Measurements from ENCODE around the gene AUTS2. TPM values are rescaled to one million over a fixed set of nuclear protein-coding genes. Genes with fewer than 3 reads are reported as not detected.

The AUTS2 gene
- total and polyA plus RNA-seq, 10 of the 15 experiments (the other 5 are each of a cell fraction or from before 2014, with no cell fraction given): 6.4 to 55.6 (median 21.6) TPM

DNA sequence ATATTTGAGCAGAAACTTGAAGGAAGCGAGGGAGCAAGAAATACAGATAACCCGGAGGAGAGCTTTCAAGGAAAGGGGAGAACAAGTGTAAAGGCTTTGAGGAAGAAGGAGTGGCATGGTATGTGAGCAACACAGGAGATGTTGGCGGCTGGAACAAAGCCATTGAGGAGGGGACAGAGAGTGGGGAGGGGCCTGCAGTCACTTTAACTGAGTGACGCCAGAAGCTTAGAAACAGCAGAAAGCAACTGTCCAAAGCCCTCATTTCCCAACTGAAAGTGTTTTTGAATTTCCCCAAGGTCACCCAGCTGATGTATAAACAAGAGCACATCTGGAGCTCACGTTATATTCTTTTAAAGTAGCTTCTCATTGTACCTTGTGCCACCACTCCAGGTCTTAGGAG, 19.1 kb downstream of the AUTS2 start:
- Histone ChIP-seq H3K4me3 (no peak overlapping the region), H3K36me3 (ENCODE audit: control insufficient read depth in 2 of 2, insufficient read depth in 2 of 2, low read length in 1 of 2) (no peaks in the 10 kb centered on the region), H3K4me2 (ENCODE audit: control insufficient read depth, insufficient read depth) (no peak overlapping the region), H3K27ac (ENCODE audit: control insufficient read depth, insufficient read depth) (no peak overlapping the region), H3K9ac (ENCODE audit: control insufficient read depth, insufficient read depth, low read length) (no peak overlapping the region), H3K79me2 (ENCODE audit: control insufficient read depth, insufficient read depth, low read length) (peaks cover 2% of the 10 kb centered on the region), H3K4me1 (ENCODE audit: control insufficient read depth, insufficient read depth, low read length) (peaks cover 7% of the 10 kb centered on the region; the same call in 1 of the 2 replicates), H2AFZ (ENCODE audit: control insufficient read depth, low read depth, low read length) (no peak overlapping the region), H3K9me3 (replicated peaks; ENCODE audit: control insufficient read depth, insufficient read depth, low read length) (no peaks in the 10 kb centered on the region), H4K20me1 (ENCODE audit: control insufficient read depth, insufficient read depth) (no peaks in the 10 kb centered on the region), H3K27me3 (replicated peaks in 1 of 2; ENCODE audit: control insufficient read depth in 2 of 2, insufficient read depth in 2 of 2, low read length in 1 of 2) (no peaks in the 10 kb centered on the region)
- FAIRE-seq (no peak), ATAC-seq (no peak), DNase-seq (ENCODE audit: low read depth, low spot score) (no peak)
- TF ChIP-seq FOXM1 (IDR thresholded peaks at IDR 0.05; ENCODE audit: low read depth, low read length): no peak
- TF ChIP-seq CBX5 (IDR thresholded peaks at IDR 0.05; ENCODE audit: low read depth): no peak
- TF ChIP-seq SUZ12 (IDR thresholded peaks at IDR 0.05; ENCODE audit: unreplicated experiment): no peak
- no peak for TF ChIP-seq ZNF592 (IDR thresholded peaks at IDR 0.05)
- TF ChIP-seq, protein P1, sequence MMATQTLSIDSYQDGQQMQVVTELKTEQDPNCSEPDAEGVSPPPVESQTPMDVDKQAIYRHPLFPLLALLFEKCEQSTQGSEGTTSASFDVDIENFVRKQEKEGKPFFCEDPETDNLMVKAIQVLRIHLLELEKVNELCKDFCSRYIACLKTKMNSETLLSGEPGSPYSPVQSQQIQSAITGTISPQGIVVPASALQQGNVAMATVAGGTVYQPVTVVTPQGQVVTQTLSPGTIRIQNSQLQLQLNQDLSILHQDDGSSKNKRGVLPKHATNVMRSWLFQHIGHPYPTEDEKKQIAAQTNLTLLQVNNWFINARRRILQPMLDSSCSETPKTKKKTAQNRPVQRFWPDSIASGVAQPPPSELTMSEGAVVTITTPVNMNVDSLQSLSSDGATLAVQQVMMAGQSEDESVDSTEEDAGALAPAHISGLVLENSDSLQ (IDR thresholded peaks at IDR 0.05): no peak
- no peak for TF ChIP-seq STAT3 (IDR thresholded peaks at IDR 0.05; ENCODE audit: low read depth, low read length)
- no peak for TF ChIP-seq ZBED1 (IDR thresholded peaks at IDR 0.05; ENCODE audit: borderline replicate concordance)
- RAD21 ChIA-PET (ENCODE audit: unreplicated experiment): interaction anchor here (1.0 to 3.7 kb wide), 3 partner anchors 12 to 48 kb away, joined by 3 to 22 read pairs (median 3); no protein-coding TSS in a partner anchor
- POLR2A ChIA-PET: interaction anchor here (0.8 to 1.2 kb wide), 2 partner anchors 10 to 11 kb away, joined by 3 read pairs; no protein-coding TSS in a partner anchor
- CTCF ChIA-PET: no interaction called here
- WGBS (ENCODE audit: insufficient coverage, insufficient replicate concordance, low lambda C conversion rate, missing lambda C conversion rate): 76% methylated on average over 5 of the region's 5 CpGs
- BruUV-seq (replicated peaks): no TSS peak
- SMC1A ChIA-PET (ENCODE audit: uncharacterized antibody, unreplicated experiment): interaction anchor here (0.7 to 4.5 kb wide), 5 partner anchors 12 to 78 kb away, joined by 3 to 32 read pairs (median 4); no protein-coding TSS in a partner anchor
- in situ Hi-C loops (cut with MboI) (no loop called here), intact Hi-C loops (cut with micrococcal nuclease; ENCODE audit: unreplicated experiment) (no loop called here)

Data from GM12878 (cell line).